ENCODE data around the gene MTA1. TPM values are rescaled to one million over a fixed set of nuclear protein-coding genes. Genes with fewer than 3 reads are reported as not detected.

The MTA1 gene
- total RNA-seq = 201 TPM
- long read RNA-seq, transcript MTA1-201 (21 exons, 2,876 nt) = minor isoform, 5 of 113 reads
- long read RNA-seq, transcript MTA1-215 (4 exons, 509 nt) = minor isoform, 21 of 113 reads
- long read RNA-seq, transcript MTA1-212 (2 exons, 700 nt) = major isoform, 23 of 113 reads
- long read RNA-seq, transcript MTA1-211 (3 exons, 842 nt) = minor isoform, 15 of 113 reads
- long read RNA-seq, partial matches to known transcripts = 28 of 113 reads
- long read RNA-seq, other reads (novel, unspliced or antisense) = 17 of 113 reads

DNA sequence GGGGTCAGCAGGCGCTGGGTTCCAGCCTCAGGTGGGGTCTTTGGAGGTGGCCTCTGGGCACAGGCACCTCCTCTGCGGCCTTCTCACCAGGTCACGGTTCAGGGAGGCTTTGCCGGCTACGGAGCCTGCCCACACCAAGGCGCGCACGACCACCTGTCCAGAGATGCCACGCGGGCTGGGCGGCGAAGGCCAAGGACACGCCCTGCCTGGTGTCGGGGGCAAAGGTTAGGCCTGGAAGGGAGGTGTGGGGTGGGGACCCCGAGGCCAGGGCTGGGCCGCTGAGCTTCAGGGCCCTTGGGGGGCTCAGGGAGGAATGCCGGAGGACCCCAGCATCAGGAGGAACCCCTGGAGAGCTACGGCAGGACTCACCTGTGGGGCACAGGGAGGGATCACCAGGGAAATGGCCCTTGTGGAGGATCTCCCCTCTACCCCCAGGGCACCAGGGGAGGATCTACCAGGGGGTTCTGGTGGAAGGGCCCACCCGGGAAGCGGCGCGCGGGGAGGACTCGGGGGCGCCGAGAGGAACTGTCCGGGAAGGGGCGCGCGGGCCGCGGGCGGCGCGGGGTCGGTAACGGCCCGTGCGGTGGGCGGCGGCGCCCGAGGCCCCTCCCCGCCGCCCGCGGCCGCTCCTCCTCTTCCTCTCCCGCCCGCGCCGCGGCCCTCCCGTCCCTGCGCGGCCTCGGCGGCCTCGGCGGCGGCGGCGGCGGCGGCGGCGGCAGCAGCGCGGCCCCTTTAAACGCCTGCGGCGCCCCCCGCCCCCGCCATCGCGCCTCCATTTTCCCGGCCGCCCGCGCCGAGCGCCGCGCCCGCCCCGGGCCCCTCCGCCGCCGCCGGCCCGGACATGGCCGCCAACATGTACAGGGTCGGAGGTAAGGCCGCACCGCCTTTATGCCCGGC, at the start of gene MTA1:
Gene MTA1, plus strand, starts transcription at position 633 of the 897 bp plus-strand sequence. Its CDS starts 209 bp downstream, at position 842.
- DNase-seq (peak; percentile 73), ATAC-seq (peak; percentile 57)
- intact Hi-C loops (cut with micrococcal nuclease) = no loop called here

DNA sequence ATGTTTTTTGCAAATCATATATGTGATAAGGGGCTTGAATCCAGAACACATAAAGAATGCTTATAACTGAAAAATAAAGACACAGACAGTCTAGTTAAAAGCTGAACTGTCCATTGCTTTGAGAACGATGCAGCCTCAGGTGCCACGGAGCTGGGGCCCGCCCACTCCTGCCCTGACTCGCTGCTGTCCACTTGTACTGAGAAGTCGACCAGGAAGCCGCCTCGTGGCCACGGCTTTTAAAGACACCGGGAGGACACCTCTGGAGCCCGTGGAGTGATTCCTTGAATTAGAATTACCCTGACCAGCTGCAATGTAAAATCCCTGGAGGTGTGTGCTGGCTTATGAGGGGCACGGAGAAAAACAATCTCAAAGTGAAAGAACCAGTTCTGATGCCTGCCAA, 45.2 kb upstream of the MTA1 start:
- DNase-seq (no peak), ATAC-seq (no peak)
- intact Hi-C loops (cut with micrococcal nuclease) = no loop called here

DNA sequence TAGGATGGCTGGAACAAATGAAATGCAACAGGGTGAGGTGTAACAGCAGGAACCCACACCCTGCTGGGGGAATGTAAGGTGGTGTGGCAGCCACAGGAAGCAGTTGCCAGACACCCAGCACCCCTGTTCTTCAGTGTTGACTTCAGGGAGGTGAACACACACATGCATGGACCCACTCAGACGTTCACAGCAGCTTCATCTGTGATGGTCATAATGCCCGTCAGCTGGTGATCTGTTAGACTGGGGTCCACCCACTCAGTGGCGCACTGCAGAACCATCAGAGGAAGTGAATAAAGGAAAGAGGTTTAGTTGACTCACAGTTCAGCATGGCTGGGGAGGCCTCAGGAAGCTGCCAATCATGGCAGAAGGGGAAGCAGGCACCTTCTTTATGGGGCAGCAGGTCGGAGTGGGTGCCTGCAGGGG, 44.0 kb upstream of the MTA1 start:
- intact Hi-C loops (cut with micrococcal nuclease) = no loop called here
- ATAC-seq (no peak), DNase-seq (no peak)

DNA sequence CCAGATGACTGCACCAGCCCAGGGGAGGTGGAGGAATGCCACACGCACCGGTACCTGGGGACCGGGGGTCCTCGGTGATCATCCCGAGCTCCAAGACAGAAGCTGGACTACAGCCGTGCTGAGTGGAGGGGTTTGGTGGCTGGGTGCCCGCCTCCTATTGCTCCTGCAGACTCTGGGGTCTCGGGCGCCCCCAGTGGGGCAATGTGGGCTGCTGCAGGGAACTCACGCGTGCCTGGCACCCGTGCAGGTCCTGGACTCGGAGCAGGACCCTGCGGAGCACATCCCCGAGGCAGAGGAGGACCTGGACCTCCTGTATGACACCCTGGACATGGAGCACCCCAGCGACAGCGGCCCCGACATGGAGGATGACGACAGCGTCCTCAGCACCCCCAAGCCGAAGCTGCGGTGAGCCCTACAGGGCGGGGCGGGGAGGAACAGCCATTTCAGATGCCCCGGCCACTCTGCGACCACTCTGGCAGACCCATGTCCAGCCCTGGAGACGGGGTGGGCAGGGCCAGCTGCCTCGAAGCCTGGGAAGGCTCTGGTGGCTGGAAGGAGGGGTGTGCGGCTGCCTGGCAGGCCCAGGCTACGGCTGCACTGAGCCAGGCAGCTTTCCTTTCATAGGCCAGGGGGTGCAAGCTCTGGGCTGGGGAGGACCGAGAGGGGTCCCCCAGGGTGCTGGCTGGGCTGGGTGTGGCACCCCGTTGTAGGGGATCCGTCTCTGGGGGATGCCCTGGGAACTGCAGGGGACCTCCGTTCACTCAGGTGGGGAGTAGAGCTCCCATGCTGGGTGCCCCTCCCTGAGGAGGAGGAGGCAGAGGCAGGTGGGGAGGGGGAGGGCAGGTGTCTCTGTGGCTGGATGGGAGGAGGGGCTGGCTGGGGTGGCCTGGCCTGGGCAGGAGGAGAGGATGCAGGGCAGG, 42.8 kb upstream of the MTA1 start:
- DNase-seq (no peak), ATAC-seq (no peak)
- intact Hi-C loops (cut with micrococcal nuclease) = no loop called here

DNA sequence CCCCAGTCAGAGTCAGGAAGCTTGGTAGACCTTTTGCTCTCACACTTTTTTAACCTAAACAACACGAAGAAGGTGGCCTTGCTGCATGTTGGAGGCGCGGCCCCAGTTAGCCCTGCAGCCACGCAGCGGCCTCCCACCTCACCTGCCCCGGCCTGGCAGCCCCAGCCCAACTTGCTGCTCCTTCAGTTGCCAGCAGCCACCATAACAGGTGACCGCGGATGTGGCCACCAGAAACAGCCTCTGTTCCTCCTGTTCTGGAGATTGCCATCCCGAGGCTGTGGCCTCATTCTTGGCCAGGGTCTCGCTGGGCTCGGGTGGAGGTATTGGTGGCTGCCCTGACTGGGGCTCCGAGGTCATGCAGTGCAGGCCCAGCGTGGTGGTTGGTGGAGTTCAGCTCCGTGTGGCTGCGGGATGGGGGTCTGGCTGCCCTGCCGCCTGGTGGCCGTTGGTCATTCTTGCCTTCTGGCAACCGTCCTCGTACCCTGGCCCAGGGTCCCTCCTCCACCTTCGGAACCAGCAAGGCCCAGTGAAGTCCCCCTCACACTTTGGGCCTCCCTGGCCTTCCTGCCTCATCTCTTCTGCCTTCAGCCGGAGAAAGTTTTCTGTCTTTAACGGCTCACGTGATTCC, 42.0 kb upstream of the MTA1 start:
- ATAC-seq (no peak), DNase-seq (no peak)
- intact Hi-C loops (cut with micrococcal nuclease) = no loop called here

- ATAC-seq (no peak), DNase-seq (no peak)
- intact Hi-C loops (cut with micrococcal nuclease) = no loop called here
Measured at GRCh38 chr14:105378199-105378598, 41.4 kb upstream of the MTA1 start.

DNA sequence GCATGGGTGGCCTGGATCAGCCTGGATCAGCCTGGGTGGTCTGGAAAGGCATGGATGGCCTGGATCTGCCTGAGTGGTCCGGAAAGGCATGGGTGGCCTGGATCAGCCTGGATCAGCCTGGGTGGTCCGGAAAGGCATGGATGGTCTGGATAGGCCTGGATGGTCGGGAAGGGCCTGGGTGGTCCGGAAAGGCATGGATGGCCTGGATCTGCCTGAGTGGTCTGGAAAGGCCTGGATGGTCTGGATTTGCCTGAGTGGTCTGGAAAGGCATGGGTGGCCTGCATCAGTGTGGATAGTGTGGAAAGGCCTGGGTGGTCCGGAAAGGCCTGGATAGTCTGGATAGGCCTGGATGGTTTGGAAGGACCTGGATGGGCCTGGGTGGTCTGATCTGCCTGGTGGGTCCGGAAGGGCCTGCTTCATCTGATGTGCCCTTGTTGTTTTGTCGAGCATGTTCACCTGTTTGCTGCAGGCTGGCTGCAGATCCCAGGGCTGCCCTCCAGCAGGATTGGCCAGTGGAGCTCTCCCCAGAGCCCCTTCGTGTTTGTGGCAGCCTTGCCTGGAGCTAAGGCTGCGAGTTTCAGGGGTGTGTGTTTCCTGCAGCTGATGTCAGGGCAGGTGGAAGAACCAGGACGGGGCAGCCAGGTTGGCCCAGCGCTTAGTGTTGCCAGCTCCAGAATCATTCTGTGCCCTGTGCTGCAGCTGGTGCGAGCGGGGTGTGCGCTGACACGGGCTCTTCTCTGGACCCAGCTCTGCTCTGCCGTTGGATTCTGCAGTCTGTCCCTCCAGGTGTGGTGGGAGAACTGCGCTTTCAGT, 40.5 kb upstream of the MTA1 start:
- ATAC-seq = no peak
- intact Hi-C loops (cut with micrococcal nuclease) = no loop called here
- no peak for DNase-seq

DNA sequence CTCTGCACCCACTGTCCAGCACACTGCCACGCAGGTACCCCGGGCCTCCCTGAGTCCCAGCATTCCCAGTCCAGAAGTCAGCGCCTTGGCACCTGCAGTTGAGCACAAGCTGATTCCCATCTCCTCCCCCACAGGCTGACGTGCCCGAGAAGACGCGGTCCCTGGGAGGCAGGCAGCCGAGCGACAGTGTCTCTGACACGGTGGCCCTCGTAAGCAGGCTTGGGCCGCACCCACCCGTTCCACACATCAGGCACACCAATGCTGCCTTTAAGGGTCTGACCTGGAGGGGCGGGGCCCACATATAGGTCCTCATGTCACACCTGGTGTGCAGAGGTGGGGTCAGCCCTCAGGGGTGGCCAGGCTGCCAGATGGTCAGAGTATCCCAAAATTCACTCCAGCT, 39.7 kb upstream of the MTA1 start:
- DNase-seq (no peak), ATAC-seq (no peak)
- intact Hi-C loops (cut with micrococcal nuclease) = no loop called here

DNA sequence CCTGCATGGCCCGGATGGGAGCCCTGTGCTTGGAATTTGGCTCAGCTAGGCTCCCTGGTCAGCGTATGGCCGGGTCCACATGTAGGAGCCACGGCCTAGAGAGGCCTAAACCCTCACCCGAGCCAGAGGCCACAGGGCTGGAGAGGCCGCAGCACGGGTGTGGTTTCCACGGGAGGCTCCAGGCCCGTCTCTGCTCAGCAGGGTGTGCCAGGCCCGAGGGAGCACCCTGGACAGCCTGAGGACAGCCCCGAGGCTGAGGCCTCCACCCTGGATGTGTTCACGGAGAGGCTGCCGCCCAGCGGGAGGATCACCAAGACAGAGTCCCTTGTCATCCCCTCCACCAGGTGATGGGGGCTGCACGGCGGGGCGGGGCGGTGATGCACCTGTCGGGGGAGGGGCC, 38.9 kb upstream of the MTA1 start:
- ATAC-seq (no peak), DNase-seq (no peak)
- intact Hi-C loops (cut with micrococcal nuclease) = no loop called here

DNA sequence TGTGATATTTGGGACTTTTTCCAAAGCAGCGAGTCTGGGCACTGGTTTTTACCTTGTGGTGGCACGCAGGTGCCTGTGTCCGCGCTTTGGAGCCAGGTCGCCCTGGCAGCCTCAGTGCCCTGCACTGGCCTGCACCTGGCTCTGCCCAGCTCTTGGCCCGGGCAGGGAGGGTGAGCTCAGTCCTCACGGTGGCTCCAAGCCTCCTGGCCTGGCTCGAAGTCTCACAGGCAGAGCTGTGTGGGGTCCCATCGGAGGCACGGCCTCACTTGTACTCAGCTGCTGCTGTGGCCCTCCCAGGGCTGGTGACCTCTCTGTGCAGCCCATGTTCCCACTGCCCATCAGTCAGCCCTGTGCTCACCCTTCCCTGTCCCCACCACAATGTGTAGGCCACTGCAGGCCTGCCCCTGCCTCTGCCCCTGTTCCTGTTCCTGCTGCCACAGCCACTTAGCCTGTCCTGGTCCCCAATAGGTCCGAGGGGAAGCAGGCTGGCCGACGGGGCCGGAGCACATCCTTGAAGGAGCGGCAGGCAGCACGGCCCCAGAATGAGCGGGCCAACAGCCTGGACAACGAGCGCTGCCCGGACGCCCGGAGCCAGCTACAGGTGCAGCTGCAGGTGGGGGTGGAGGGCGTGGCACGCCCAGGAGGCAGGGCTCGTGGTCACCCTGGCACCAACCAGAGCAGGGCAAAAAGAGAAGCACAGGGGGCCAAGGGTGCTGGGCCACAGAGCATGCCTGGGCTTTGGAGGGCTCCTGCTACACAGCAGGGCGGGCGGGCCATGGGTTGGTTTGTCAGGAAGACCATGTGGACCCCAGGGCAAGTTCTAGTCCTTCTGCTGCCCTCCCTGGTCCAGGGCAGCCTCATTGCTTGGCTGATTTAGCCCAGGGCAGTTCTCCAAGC, 37.9 kb upstream of the MTA1 start:
- intact Hi-C loops (cut with micrococcal nuclease) = no loop called here
- DNase-seq = no peak
- ATAC-seq = no peak

DNA sequence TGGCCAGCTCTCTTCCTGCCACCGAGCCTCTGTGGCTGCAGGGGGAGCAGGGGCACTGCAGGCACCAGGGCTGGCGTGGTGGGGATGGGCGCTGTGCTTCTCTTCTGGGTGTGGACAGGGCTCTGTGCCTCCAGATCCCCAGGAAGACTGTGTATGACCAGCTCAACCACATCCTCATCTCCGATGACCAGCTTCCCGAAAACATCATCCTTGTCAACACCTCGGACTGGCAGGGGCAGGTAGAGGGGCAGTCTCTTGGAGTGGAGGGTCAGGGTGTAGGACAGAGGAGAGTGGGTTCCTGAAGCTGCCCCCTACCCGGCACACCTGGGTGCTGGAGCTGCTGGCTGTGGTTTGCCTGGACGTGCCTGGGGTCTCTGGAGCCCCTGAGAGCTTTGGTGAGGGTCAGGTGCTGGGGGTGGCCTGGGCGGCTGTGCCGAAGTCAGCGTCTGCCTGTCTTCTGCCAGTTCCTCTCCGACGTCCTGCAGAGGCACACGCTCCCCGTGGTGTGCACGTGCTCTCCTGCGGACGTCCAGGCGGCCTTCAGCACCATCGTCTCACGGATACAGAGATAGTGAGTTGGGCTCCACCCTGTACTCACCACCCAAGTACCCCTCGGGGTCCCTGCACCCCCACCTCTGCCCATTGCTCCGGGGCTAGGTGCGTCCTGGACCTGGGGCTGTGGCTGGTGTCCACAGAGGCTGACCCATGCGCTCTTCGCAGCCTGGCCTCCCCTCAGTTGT, 37.1 kb upstream of the MTA1 start:
- intact Hi-C loops (cut with micrococcal nuclease) = no loop called here
- ATAC-seq (no peak), DNase-seq (no peak)

DNA sequence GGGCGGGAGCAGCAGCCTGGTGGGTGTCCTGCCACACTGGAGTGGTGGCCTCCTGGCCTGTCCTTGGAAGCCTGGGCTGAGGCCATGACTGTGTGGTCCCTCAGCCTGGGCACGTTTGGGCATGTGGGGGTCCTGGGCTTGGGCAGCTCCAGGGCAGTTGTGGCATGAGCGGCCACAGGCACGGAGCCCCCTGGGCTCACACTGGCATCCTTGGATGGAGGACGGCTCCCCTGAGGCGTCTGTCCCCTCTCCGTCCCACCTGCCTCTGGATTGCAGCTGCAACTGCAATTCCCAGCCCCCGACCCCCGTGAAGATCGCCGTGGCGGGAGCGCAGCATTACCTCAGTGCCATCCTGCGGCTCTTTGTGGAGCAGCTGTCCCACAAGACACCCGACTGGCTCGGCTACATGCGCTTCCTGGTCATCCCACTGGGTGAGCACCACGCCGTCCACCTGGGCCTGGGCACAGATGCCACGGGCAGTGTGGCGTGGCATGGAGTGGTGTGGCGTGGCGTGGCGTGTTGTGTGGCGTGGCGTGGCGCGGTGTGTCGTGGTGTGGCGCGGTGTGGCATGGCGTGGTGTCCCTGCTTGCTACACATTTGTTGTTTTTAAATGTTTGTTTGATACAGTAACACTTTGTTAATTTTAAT, 36.4 kb upstream of the MTA1 start:
- intact Hi-C loops (cut with micrococcal nuclease) = no loop called here
- no peak for ATAC-seq
- peak; percentile 19 for DNase-seq

GRCh38 chr14:105384041-105384557, 35.5 kb upstream of the MTA1 start:
- DNase-seq (no peak), ATAC-seq (no peak)
- intact Hi-C loops (cut with micrococcal nuclease) = no loop called here

DNA sequence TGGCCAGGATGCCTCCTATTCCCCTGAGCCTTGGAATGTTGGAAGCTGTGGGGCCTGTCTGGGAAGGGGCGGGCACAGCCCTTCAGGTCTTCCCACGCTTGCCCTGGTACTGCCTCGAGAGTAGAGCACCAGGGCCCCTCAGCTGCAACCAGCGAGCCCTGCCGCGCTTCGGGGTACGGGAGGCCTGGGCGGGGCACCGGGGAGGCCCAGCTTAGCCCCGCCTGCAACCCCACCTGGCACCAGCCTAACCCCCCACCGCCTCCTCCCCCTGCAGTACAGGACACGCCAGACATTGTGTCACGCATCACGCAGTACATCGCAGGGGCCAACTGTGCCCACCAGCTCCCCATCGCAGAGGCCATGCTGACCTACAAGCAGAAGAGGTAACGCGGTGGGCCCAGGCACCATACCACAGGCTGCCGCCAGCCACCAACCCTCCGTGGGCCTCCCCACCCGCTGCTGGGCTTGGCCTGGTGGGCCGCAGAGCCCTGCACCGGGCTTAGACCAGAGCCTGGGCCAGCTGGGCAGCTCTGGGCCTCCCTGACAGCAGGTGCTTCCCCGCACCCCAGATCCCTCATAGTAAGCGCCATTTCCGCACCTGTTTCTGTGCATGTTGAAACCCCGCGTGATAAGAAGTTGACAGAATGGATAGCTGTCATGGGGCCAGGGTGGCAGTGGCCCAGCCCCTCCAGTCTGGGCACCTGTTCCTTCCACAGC, 34.9 kb upstream of the MTA1 start:
- no peak for ATAC-seq

DNA sequence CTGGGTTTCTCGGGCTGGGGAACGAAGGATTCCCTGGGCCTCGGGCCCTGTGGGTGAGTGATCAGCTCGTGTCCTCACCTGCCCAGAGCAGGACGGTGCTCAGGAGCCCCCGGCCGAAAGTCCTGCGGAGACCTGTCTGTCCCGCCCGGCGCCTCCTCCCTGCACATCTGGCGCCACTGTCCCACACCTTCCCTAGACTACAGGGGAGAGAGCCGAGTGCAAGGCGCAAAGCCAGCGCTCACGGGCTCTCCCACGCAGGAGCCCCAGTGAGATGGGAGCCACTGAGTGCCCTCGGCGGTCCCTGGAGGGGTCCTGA, 34.3 kb upstream of the MTA1 start:
- intact Hi-C loops (cut with micrococcal nuclease) = no loop called here
- no peak for ATAC-seq
- no peak for DNase-seq

More for the DNA sequence above, 34.9 kb upstream of the MTA1 start:
- intact Hi-C loops (cut with micrococcal nuclease) = no loop called here
- no peak for DNase-seq

Measured in left ventricle myocardium superior (tissue), 1 donor.